Endothelial cell of umbilical vein (primary cell): Measurements from ENCODE around the gene ZNF385B.

Experiments
- EZH2 ChIP-seq: IDR thresholded peaks from 2 replicates; pipeline ENCODE4 v1.6.1; 2012; ENCODE audit warnings: borderline replicate concordance, low read depth, mild to moderate bottlenecking, moderate library complexity, low read length, inconsistent platforms; ENCODE audit not compliant: severe bottlenecking
- FOS ChIP-seq: IDR thresholded peaks from 2 replicates; pipeline ENCODE4 v1.6.1; 2011; ENCODE audit warnings: mild to moderate bottlenecking, low read length, moderate library complexity, borderline replicate concordance; ENCODE audit not compliant: insufficient read depth
- GATA2 ChIP-seq: IDR thresholded peaks from 2 replicates; pipeline ENCODE4 v1.7.0; 2011; ENCODE audit warnings: low read depth, mild to moderate bottlenecking, moderate library complexity, mixed read lengths, low read length; ENCODE audit not compliant: insufficient read length, insufficient read depth
- JUN ChIP-seq: IDR thresholded peaks from 2 replicates; pipeline ENCODE4 v1.6.1; 2011; ENCODE audit warnings: borderline replicate concordance, low read depth; ENCODE audit not compliant: insufficient read length, insufficient read depth
- MYC ChIP-seq: IDR thresholded peaks from one replicate; pipeline ENCODE4 v1.6.1; 2011; ENCODE audit warnings: mild to moderate bottlenecking, low read depth, low read length
- POLR2A ChIP-seq: IDR thresholded peaks from 2 replicates; pipeline ENCODE4 v1.6.1; 2012; ENCODE audit warnings: low read depth, mild to moderate bottlenecking, control low read depth, low read length
- POLR2AphosphoS5 ChIP-seq: IDR thresholded peaks from 2 replicates; pipeline ENCODE4 v1.6.1; 2012; ENCODE audit warnings: low read depth, mild to moderate bottlenecking, control low read depth, low read length, moderate library complexity; ENCODE audit not compliant: insufficient read depth
- TF ChIP-seq, protein P1 (sequence below), 2 donors: IDR thresholded peaks; 1 replicate in 1 of 2; 2 replicates in 1 of 2; pipeline ENCODE4 v1.5.1; 2011; ENCODE audit warnings: low read length in 2 of 2, mild to moderate bottlenecking in 2 of 2, moderate library complexity in 2 of 2, control low read depth in 1 of 2, inconsistent platforms in 1 of 2, low read depth in 1 of 2; ENCODE audit not compliant: insufficient read depth in 1 of 2; ENCODE audit errors: extremely low read depth in 1 of 2
- TF ChIP-seq, protein P2 (sequence below): IDR thresholded peaks from 2 replicates; pipeline ENCODE4 v1.6.1; 2011; ENCODE audit not compliant: insufficient read depth, insufficient read length

DNA sequence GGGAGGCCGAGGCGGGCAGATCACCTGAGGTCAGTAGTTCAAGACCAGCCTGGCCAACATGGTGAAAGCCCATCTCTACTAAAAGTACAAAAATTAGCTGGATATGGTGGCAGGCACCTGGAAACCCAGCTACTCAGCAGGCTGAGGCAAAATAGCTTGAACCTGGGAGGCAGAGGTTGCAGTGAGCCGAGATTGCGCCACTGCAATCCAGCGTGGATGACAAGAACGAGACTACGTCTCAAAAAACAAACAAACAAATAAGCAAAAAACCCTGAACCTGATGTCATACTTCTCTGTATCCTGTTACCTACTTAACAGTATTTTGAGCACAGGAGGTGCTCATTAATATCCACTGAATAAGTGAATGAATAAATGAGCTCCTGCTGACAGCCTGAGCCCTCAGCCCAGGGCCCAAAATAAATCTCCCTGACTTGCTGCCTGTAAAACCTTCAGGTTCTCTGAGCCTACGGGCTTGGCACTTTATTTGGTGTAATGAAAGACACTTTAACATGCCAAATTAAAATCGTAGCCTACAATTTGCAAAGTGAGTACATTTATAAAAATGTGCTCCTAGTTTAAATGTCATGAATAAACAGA, 215.1 kb downstream of the ZNF385B start:
- TF ChIP-seq, protein P1, sequence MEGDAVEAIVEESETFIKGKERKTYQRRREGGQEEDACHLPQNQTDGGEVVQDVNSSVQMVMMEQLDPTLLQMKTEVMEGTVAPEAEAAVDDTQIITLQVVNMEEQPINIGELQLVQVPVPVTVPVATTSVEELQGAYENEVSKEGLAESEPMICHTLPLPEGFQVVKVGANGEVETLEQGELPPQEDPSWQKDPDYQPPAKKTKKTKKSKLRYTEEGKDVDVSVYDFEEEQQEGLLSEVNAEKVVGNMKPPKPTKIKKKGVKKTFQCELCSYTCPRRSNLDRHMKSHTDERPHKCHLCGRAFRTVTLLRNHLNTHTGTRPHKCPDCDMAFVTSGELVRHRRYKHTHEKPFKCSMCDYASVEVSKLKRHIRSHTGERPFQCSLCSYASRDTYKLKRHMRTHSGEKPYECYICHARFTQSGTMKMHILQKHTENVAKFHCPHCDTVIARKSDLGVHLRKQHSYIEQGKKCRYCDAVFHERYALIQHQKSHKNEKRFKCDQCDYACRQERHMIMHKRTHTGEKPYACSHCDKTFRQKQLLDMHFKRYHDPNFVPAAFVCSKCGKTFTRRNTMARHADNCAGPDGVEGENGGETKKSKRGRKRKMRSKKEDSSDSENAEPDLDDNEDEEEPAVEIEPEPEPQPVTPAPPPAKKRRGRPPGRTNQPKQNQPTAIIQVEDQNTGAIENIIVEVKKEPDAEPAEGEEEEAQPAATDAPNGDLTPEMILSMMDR (IDR thresholded peaks at IDR 0.05; ENCODE audit: extremely low read depth in 1 of 2, insufficient read depth in 1 of 2, low read depth in 1 of 2, low read length in 2 of 2) = no peak
- TF ChIP-seq EZH2 (no peak), POLR2AphosphoS5 (no peak), JUN (no peak), POLR2A (no peak), FOS (no peak), MYC (no peak), GATA2 (no peak)
- TF ChIP-seq, protein P2, sequence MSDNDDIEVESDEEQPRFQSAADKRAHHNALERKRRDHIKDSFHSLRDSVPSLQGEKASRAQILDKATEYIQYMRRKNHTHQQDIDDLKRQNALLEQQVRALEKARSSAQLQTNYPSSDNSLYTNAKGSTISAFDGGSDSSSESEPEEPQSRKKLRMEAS = no peak
